ENCODE results near the gene APOA5. TPM values are rescaled to one million over a fixed set of nuclear protein-coding genes. Genes with fewer than 3 reads are reported as not detected.

APOA5 gene
- total RNA-seq, 2 experiments from 2014 or later, result not detected

Other genes starting within 250 kb of the APOA5 start
- 10 to 100 TPM; 34.1 to 35.1 TPM for gene BUD13, start 18.9 kb downstream of the APOA5 start, total RNA-seq
- 10 to 100 TPM; 55.6 to 57.6 TPM for gene ZPR1, start 3.9 kb downstream of the APOA5 start, total RNA-seq
- gene APOA4, start 31.4 kb upstream of the APOA5 start, total RNA-seq, result not detected
- gene APOC3, start 38.0 kb upstream of the APOA5 start, total RNA-seq, result not detected
- gene APOA1, start 45.7 kb upstream of the APOA5 start, total RNA-seq, result not detected